ENCODE results near the gene UBR3.
"Not testable (repeated sequence)": the region's sequence is repeated elsewhere in the genome, so short reads cannot be mapped to it uniquely, and the experiment has no call there.

Gene UBR3

DNA sequence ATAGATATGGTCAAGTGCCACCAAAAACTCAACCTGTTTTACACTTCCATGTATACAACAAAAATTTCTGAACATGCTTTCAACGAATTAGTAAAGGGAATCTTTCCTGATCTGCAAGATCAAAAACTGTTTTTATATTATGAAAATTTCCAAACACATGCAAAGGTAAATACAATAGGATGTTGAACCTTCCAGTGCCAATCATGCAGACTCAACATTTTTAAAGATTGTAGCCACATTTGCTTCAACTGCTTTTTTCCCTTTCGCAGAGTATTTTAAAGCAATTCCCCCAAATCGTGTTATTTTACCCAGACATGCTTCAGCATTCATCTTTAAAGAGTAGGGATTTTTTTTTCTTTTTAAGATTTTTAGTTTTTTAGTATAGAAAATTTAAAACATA, 40.3 kb downstream of the UBR3 start:
- no peak for DNase-seq (ENCODE audit: low spot score)

DNA sequence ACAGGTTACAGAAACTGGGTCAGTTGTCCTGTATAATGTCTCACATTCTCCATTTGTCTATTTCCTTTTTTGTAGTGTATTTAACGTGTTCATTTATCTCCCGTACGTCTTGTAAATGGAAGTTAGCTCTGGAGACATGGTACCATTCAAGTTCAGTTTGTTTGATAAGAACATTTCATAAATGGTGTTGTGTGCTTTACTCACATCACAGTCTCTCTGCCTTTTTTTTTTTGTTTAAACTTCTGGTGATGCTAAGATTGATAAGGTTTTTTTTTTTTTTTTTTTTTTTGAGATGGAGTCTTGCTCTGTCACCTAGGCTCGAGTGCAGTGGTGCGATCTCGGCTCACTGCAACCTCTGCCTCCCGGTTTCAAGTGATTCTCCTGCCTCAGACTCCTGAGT, 41.7 kb downstream of the UBR3 start:
- no peak for DNase-seq (ENCODE audit: low spot score)

DNA sequence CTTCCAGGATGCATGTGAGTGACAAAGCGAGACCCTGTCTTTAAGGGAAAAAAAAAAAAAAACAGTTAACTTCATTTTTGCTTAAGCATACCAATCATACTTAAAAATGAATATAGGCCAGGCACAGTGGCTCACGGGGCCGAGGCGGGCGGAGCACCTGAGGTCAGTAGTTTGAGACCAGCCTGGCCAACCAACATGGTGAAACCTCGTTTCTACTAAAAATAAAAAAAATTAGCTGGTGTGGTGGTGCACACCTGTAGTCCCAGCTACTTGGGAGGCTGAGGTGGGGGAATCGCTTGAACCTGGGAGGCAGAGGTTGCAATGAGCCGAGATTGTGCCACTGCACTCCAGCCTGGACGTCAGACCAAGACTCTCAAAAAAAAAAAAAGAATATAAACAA, 44.1 kb downstream of the UBR3 start:
- DNase-seq (ENCODE audit: low spot score), result not testable (repeated sequence)

DNA sequence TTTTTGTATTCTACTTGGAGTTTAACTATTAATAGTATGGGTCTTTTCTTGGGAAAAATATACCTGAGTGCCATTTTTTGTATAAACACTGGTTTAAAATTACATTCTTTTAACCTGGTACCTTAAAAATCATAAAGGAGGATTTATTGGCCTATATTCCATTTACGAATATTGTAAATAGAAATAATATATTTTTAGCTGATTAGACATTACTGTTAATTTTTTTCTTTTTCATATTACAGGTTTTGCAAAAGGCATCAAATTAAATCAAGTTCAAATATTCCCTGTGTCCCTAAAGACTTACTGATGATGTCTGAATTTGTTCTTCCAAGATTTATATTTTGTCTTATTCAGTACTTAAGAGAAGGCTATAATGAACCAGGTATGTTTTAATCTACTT, 44.7 kb downstream of the UBR3 start:
- DNase-seq (ENCODE audit: low spot score), result no peak

DNA sequence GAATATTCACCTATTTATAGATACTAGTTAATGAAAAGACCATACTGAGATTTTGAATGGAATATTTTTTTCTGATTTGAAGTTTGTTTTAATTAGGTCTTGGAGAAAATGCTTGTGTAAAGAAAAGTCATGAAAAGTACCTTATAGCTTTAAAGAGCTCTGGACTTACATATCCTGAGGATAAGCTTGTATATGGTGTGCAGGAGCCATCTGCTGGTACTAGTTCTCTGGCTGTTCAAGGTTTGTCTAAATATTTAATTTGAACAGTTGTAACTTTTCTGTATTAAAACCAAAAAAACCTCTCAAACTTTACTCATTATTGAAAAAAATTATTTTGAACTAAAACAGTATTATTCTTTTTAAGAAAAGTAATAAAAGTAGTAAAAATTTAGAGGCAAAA, 50.1 kb downstream of the UBR3 start:
- DNase-seq (ENCODE audit: low spot score), result peak; percentile 23

DNA sequence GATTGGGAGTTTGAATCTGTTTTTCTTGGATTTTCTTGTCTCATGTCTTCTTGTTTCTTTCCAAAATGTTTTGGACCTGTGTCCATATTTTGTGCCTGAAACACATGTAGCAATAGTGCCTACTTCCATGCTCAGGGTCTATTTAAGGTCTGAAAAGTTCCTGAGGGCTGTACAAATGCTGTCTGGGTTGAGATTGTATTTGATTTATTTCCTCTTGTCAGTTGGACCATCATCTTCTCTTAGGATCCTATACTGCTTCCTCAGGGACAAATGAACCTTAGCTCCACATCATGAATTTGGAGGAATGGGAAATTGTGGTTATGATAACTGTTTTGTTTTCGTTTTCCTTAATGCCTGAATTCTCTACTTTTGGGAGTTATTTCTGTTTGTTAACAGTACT, 59.9 kb downstream of the UBR3 start:
- no peak for DNase-seq (ENCODE audit: low spot score)

DNA sequence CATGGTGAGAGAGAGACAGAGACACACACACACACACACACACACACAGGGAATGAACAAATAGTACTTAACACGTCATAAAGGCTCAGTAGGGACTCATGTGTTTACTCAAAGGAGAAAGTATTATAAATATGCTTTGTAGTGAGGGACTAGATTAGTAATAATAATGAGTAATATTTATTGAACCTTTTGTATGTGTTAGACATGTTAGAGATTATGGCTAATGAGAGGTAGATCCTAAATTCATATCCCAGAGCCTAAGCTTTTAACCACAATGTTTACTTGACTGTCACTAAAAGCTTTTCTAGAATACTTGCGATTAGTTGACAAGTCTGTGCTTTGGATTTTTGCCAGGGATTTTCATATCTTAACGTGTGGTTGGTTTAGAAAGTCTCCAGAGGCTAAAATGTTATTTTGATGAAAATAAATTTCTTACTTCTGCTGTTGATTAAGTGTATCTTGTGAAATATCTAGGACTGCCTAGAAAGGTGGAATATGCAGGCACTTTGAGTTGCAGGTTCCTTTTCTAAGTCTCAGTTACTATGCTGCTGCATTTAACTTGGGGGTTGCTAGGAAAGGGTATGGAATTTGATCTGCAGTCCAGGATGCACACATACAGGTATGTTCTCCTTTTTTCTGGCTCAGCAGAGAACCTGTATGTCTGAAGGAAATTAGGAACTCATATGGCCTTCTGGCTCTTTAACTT, 64.5 kb downstream of the UBR3 start:
- DNase-seq (ENCODE audit: low spot score), result no peak

DNA sequence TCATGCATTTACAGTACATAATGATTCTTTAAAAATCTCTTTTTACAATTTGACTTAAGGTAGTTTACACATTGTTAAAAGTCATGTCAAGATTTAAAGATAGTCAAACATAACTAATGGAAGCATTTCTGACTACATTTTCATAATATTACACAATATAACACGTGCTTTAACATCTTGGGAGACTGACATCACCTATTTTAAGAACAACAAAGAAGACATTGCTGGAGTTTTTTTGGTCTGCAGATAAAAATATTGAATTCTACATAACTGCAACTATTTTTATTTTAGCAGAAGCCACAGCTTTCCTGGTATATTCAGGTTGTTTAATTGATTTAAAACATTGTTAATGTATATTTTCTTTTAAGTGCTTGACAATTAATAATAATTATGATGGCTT, 65.7 kb downstream of the UBR3 start:
- no peak for DNase-seq (ENCODE audit: low spot score)

DNA sequence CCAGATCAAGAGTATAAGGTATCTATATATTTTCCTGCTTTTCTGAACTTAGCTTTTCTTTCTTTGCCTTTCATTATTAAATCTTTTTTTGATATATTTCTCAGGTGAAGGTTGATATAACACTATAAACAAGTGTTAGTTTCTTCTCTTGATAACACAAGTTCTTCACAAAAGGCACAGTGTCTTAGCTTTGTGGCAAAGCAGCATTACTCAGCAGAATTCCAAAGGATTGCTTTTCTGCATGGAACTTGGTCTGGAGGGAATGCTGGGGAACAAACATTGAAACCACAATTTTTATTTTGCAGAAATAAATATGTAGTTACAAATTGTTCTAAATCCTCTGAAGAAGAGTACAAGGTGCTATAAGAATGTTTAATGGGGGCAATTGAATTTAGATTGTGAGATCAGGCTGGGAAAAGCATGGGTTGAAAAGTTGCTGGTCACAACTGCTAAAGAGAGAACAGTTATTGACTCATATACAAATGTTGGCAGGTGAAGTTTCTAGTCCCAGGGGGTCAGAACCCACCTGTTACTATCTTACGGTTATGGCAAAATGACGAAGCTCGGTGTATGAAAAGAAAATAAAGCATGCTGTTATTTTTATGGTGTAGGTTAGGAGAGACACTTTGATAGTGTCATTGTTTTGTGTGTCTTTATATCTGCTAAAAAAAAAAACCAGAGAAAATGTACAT, 68.2 kb downstream of the UBR3 start:
- DNase-seq (ENCODE audit: low spot score), result no peak

DNA sequence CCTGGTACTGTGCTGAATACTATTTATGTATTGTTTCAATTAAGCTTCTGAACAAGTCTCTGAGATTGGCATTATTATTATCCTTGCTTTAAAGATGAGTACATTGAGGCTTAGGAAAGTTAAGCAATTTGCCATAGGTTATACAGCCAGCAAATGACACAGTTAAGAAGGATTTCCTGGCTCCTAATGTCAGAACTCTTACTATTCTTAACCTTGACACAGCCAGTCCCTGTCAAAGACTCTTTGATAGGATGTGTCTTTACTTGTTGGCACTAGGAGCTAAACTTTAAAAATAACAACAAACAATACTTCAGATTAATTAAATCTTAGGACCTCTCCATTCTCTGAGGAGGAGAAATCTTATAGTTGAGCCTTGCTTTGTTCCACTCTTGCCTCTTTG, 70.6 kb downstream of the UBR3 start:
- no peak for DNase-seq (ENCODE audit: low spot score)

DNA sequence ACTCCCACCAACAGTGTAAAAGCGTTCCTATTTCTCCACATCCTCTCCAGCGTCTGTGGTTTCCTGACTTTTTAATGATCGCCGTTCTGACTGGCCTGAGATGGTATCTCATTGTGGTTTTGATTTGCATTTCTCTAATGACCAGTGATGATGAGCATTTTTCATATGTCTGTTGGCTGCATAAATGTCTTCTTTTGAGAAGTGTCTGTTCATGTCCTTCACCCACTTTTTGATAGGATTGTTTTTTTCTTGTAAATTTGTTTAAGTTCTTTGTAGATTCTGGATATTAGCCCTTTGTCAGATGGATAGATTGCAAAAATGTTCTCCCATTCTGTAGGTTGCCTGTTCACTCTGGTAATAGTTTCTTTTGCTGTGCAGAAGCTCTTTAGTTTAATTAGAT, 72.8 kb downstream of the UBR3 start:
- not testable (repeated sequence) for DNase-seq (ENCODE audit: low spot score)

DNA sequence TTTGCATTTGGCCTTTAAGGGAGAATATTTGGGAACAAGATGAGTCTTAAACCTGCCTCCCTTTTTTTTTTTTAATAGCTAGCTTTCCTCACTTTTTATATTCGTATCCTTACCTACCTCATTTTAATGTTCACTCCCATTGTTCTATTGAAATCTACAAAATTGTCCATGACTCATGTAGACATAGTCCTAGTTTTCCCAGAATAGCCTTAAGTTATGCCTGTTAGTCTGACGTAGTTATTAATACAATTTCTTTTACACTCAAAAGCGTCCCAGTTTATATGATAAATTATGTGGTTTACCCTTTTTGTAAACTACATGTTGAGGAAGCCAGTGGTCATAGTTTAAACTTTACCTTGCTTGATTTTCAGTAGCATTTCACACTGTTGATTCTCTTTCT, 73.4 kb downstream of the UBR3 start:
- DNase-seq (ENCODE audit: low spot score), result no peak

DNA sequence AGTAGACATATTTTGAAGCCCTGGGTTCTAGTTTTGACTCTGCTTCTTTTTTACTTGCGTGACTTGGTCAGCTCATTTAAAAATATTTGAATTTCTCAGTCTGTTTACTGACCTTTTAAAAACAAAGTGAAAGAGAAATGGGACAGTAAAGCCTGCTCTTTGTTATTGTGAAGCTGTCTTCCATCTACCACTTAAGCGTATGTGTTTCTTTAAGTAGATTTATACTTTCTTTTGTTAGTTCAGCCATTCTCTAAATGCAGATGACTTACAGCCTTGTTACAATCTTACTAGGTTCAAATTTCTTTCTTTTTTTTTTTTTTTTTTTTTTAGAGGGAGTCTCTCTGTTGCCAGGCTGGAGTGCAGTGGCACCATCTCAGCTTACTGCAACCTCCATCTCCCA, 79.5 kb downstream of the UBR3 start:
- DNase-seq (ENCODE audit: low spot score), result no peak

DNA sequence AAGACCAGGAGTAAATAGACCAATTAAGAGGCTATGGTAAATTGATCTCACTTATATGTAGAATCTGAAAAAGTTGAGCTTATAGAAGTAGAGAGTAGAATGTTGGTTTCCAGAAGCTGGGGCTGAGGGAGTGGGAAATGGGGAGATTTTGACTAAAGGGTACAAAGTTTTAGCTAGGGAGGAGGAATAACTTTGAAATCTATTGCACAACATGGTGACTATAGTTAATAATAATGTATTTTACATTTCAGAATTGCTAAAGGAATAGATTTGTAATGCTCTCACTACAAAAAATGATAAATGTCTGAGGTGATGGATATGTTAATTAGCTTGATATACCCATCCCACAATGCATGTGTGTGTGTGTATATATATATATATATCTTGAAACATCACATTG, 82.1 kb downstream of the UBR3 start:
- DNase-seq (ENCODE audit: low spot score), result no peak

DNA sequence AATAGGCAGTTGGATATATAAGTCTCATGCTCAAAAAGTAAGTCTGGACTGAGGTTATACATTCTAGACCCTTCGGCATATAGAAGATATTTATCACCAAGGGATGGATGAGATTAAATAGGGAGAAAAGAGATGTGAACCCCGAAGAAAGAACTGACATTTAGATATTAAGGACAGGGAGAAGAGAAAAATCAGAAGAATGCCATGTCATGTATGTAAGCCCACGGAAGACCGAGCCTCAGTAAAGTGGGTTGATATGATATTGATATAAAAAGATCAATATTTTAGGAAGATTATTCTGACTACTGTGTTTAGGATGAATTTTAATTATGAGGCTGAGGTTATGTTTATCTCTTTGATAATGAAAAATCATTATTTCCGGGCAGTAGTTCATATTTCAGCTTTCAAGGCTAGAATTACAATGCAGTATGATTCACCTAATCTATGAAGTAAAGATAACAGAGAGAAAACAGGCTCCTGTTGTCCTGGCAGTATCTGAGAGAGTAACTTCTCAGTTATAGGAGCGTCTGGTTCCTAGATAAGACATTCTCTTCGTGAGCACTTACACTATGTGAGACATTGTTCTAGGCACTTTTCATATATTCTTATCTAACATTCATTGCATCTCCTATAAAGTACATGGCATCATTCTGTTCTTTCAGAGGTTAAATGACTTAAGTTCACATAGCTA, 83.0 kb downstream of the UBR3 start:
- DNase-seq (ENCODE audit: low spot score), result no peak

DNA sequence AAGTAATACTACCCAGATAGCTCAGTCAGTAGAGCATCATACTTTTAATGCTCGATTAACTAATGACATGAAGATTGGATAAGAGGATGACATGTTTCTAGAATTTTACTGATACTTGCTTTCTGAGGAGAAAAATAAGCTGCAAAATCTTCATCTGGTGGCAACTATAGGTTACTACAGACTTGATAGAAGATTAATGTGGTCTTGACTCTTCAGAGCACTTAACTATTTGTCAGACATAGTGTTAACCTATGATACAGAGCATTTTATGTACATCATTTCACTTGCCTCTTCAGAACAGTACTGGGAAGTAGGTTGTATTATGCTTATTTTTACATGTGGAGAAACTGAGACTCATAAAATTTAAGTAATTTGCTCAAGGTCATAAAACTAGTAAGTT, 83.9 kb downstream of the UBR3 start:
- DNase-seq (ENCODE audit: low spot score), result no peak

DNA sequence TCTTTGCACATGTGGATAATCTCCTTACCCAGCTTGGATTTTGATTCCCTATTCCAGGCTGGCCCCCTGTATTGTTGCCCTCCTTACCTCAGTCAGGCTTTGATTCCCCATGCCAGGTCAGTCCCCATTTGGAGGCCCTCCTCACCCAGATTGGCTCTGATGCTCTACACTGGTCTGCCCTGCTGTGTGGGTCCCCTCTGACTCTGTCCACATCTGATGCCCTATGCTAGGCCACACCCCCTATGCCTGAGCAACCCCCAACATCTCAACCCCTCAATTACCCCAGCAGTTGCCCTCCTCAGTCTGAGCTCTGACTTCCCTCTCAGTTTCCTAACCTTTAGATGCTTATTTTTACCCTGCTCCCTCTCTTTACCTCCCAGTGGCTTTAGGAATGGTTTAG, 89.4 kb downstream of the UBR3 start:
- no peak for DNase-seq (ENCODE audit: low spot score)

DNA sequence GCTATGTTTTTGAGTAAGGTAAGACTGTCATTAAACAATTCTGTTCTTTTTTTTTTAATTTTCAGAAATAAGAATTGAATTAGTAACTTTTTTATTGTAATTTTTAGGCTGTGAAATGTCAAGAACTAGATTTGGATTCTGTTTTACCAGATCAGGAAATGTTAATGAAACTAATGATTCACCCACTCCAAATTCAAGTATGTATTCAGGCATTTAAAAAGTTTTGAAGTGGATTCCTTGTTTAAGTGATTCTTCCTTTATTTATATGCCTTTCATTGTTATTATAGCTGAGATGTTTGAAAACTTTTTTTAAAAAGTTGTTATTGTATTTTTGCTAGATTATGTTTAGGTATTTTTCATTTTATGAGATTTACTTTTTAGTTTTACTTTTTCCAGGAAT, 96.7 kb downstream of the UBR3 start:
- no peak for DNase-seq (ENCODE audit: low spot score)

DNA sequence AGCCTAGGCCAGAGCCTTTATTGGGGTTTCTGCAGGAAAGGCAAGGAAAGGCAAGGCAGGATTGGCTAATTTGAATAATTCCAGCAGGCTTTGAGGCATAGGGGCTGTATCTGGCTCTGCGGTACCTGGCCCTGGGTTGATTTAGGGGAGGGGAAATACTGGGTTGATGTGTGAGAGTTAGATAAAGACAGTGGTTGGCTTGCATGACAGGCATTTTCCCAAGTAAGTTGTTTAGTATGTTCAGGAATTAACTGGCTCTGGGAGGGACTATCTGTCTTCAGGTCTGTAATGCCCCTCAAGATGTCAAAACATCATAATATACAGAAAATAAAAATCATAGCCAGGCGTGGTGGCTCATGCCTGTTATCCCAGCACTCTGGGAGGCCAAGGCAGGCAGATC, 98.7 kb downstream of the UBR3 start:
- DNase-seq (ENCODE audit: low spot score), result no peak

DNA sequence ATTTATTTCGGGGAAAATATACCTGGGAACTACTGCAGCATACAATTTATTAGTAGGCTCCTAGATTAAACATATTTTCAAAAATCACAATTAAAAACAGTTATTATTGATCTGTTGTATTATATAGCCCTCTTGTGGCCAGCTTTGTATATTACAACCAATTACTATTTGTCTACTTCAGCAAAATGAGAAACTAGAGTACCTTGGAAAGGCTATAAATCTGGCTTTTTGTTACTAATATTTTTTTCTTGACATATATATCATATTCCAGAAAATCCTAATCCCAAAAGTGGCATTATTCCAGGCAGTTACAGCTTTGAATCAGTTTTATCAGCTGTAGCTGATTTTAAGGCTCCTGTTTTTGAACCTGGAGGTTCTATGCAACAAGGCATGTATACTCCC, 101.2 kb downstream of the UBR3 start:
- peak; percentile 66 for DNase-seq (ENCODE audit: low spot score)

DNA sequence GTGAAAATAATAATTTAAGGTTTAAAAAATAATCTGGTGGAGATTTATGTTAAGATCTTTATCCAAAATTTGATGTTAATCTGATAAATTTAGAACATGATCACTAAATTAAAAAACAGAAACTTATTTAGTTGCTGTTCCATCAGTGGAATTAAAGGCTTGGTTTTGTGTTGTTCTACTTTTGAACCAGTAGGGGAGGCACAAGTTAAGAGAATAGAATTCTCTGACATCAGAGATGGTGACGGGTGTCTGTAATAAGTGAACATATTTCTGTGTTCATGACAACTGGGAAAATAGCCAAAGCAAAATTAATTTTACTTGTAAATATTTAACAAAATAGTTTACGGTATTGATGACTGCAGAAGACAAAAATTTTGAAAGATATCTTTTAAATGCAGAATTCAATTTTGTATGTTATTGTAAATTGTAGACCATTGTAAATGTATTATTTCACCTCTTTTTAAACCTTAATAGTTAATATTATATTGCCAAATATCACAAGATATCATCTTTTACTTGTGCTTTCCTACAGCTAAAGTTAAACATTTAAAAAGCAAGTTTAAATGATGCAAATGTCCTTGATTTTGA, 106.0 kb downstream of the UBR3 start:
- peak; percentile 69 for DNase-seq (ENCODE audit: low spot score)

DNA sequence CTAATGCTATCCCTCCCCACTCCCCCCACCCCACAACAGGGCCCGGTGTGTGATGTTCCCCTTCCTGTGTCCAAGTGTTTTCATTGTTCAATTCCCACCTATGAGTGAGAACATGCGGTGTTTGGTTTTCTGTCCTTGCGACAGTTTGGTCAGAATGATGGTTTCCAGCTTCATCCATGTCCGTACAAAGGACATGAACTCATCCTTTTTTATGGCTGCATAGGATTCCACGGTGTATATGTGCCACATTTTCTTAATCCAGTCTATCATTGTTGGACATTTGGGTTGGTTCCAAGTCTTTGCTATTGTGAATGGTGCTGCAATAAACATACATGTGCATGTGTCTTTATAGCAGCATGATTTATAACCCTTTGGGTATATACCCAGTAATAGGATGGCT, 109.4 kb downstream of the UBR3 start:
- not testable (repeated sequence) for DNase-seq (ENCODE audit: low spot score)

DNA sequence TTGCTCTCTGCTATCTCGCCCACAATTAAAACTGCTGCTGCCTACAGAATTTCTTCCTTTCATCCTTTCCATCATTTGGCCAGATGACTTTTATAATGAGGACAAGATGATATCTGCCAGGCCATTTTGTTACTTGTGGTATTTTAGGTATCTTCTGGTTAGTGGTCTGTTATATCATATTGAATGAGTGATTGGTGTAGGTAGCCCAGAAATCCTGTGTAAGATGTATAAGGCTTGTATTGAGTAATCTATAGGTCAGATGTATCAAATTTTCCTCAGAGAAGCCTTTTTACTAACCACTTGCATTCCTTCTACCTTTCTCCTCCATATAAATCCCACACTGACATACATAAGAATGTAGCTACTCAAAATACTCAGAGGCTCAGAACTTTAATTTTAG, 118.3 kb downstream of the UBR3 start:
- no peak for DNase-seq (ENCODE audit: low spot score)

Data from NAMALWA (cell line).